Cardiac fibroblast (primary cell): ENCODE results near the gene KCNF1.

Experiments
- DNase-seq, 2 donors: peaks; one replicate each; pipeline versions ENCODE4 v3.0.0 to v3.0.0-alpha.2; 2010; ENCODE audit warnings: low read depth in 2 of 2
- H3K4me3 ChIP-seq, 2 donors: replicated peaks in 1 of 2; 1 replicate in 1 of 2; 2 replicates in 1 of 2; pipeline ENCODE4 v1.5.1; 2011; ENCODE audit warnings: low read depth in 2 of 2, low read length in 2 of 2, mild to moderate bottlenecking in 2 of 2, moderate library complexity in 1 of 2
- TF ChIP-seq, protein P1 (sequence below): IDR thresholded peaks from one replicate; pipeline ENCODE4 v1.5.1; 2011; ENCODE audit warnings: low read depth, mild to moderate bottlenecking, low read length, inconsistent platforms

The KCNF1 gene

DNA sequence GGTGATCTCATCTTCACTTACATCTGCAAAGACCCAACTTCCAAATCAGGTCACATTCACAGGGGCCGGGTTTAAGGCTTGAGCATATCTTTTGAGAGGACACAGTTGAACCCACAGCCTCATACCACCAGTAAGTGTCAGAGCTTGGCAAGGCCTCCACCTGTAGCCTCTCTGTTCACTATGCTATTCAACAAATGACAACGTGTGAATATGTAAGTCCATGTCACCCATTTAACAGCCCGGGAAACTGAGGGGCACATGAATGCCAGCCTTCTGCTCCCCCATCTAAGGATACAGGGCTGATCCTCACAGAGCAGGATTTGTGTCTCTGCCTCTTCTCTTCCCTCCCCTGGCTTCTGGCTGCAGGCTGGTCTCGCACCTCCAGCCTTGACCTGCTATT lies 3.5 kb upstream of the KCNF1 start:
- no peak overlapping the region for H3K4me3 ChIP-seq
- DNase-seq: no peak
- TF ChIP-seq, protein P1, sequence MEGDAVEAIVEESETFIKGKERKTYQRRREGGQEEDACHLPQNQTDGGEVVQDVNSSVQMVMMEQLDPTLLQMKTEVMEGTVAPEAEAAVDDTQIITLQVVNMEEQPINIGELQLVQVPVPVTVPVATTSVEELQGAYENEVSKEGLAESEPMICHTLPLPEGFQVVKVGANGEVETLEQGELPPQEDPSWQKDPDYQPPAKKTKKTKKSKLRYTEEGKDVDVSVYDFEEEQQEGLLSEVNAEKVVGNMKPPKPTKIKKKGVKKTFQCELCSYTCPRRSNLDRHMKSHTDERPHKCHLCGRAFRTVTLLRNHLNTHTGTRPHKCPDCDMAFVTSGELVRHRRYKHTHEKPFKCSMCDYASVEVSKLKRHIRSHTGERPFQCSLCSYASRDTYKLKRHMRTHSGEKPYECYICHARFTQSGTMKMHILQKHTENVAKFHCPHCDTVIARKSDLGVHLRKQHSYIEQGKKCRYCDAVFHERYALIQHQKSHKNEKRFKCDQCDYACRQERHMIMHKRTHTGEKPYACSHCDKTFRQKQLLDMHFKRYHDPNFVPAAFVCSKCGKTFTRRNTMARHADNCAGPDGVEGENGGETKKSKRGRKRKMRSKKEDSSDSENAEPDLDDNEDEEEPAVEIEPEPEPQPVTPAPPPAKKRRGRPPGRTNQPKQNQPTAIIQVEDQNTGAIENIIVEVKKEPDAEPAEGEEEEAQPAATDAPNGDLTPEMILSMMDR: no peak

DNA sequence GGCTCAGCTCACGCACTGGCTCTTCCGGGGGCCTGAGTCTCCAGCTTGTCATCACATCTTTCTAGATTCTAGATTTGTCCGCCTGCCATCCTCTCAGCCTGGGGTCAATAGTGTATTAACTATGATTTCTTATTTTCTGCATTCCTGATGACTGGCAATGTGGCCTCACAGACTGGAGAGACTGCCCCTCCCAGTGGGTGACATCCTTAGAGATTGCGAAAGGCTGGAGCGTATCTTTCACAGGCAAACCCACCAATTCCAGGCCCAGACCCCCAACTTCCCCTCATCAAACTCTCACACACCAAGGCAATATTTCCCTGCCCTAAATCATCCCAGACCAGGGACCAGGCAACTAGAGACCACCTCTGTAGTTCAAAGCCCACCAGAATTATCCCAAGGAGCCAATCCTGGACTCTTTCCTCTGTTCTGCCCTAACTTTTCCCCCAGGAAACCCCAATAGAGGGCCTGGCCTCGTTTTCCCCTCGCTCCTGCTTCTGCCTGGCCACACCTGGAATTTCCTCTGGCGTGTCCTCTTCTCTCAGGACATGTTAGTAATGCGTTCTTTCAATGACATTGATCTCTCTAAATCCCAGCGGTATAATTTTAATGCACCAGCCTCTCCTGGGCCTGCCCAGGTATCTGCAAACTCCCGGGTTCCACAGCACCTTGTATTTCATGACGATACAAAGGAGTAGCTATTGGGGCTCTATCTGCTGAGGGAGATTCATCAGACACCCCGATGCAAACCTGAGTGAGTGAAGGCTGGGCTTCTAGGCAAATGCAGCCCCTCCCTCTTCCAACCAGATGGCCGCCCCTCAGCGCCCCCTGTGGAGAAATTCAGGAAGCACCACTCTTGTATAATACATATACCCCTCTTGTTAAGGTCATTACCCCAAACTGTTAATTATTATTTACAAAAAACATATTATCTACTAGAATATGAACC lies 2.4 kb upstream of the KCNF1 start:
- no peak for DNase-seq
- TF ChIP-seq, protein P1: peak; percentile 48
- no peak overlapping the region for H3K4me3 ChIP-seq

DNA sequence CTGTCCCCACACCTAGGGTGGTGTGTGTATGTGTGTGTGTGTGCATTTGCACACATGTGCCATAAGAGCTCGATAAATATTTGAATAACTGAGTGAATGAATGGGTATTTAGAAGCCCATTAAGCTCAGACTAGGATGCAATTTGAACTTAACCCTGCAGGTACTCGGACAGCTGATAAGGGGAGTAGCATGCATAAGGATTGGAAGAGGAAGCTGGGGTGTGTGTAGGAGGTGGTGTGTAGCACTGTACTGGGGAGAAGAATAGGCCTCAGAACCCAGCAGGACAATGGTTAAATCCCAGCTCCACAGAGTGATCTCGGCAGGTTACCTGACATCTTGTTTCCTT lies 1.8 kb upstream of the KCNF1 start:
- H3K4me3 ChIP-seq: no peak overlapping the region
- DNase-seq: no peak
- TF ChIP-seq, protein P1: no peak

DNA sequence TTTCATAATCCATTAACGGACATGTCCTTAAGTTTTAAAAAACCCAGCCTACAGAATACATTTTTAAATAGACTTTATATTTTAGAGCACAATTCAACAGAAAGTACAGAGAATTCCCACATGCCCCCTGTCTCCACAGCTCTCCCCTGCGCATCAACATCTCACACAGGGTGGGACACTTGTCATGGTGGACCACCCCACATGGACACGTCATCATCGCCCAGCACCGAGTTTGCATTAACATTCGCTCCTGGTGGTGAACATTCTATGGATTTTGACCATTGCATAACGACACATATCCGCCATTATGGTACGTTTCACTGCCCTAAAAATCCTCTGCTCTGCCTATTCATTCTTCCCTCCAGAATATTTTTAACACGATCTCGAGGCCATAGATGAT lies 1.1 kb upstream of the KCNF1 start:
- DNase-seq: no peak
- TF ChIP-seq, protein P1: no peak
- H3K4me3 ChIP-seq: no peak overlapping the region

DNA sequence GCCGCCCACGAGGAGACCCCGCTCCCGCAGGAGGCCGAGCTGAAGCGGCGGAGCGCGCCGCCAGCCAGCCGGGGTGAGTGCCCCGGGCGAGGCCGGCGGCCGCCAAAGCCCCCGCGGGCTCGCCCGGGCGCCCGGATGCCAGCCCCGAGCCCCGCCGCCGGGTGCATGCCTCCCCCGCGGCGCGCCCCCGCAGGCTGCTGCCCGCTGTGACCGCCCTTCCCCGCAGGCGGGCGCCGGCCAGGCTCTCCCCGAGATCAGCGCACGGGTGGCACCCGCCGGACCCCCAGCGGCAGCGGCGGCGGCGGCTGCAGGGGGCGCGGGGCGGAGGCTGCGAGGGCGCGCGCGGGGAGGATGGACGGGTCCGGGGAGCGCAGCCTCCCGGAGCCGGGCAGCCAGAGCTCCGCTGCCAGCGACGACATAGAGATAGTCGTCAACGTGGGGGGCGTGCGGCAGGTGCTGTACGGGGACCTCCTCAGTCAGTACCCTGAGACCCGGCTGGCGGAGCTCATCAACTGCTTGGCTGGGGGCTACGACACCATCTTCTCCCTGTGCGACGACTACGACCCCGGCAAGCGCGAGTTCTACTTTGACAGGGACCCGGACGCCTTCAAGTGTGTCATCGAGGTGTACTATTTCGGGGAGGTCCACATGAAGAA lies 470 bp downstream of the KCNF1 start:
- DNase-seq: no peak
- peak overlapping the region in 1 of 2 donors; percentile 7 for H3K4me3 ChIP-seq
- TF ChIP-seq, protein P1: no peak

DNA sequence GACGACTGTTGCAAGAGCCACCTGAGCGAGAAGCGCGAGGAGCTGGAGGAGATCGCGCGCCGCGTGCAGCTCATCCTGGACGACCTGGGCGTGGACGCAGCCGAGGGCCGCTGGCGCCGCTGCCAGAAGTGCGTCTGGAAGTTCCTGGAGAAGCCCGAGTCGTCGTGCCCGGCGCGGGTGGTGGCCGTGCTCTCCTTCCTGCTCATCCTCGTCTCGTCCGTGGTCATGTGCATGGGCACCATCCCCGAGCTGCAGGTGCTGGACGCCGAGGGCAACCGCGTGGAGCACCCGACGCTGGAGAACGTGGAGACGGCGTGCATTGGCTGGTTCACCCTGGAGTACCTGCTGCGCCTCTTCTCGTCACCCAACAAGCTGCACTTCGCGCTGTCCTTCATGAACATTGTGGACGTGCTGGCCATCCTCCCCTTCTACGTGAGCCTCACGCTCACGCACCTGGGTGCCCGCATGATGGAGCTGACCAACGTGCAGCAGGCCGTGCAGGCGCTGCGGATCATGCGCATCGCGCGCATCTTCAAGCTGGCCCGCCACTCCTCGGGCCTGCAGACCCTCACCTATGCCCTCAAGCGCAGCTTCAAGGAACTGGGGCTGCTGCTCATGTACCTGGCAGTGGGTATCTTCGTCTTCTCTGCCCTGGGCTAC lies 1.2 kb downstream of the KCNF1 start:
- no peak overlapping the region for H3K4me3 ChIP-seq
- TF ChIP-seq, protein P1: no peak
- DNase-seq: no peak
